Nephron progenitor cell (in vitro differentiated cells): ENCODE data around the gene FITM1.

Experiments used
- DNase-seq: peaks from one replicate; pipeline ENCODE4 v3.0.0; 2021
- H3K27ac Mint-ChIP-seq: 2 replicates; pipeline ENCODE4 v1.8.0; 2021; ENCODE audit warnings: mild to moderate bottlenecking, moderate library complexity, mixed read lengths
- H3K27me3 Mint-ChIP-seq: 2 replicates; pipeline ENCODE4 v1.8.0; 2021; ENCODE audit warnings: mild to moderate bottlenecking, low read depth, mixed read lengths; ENCODE audit not compliant: poor library complexity
- H3K36me3 Mint-ChIP-seq: 2 replicates; pipeline ENCODE4 v1.8.0; 2021; ENCODE audit warnings: low read depth, mixed read lengths
- H3K4me1 Mint-ChIP-seq: 2 replicates; pipeline ENCODE4 v1.8.0; 2021; ENCODE audit warnings: mixed read lengths
- H3K4me3 Mint-ChIP-seq: 2 replicates; pipeline ENCODE4 v1.8.0; 2021; ENCODE audit warnings: mild to moderate bottlenecking, moderate library complexity, mixed read lengths
- H3K9me3 Mint-ChIP-seq: 2 replicates; pipeline ENCODE4 v1.8.0; 2021; ENCODE audit warnings: mild to moderate bottlenecking, moderate library complexity, mixed read lengths
- TF ChIP-seq, protein P1 (sequence below): fragments of 200-600 bp; sonication (generic); IDR thresholded peaks from 2 replicates; pipeline ENCODE4 v1.5.0; 2021; ENCODE audit warnings: antibody characterized with exemption

FITM1 gene

DNA sequence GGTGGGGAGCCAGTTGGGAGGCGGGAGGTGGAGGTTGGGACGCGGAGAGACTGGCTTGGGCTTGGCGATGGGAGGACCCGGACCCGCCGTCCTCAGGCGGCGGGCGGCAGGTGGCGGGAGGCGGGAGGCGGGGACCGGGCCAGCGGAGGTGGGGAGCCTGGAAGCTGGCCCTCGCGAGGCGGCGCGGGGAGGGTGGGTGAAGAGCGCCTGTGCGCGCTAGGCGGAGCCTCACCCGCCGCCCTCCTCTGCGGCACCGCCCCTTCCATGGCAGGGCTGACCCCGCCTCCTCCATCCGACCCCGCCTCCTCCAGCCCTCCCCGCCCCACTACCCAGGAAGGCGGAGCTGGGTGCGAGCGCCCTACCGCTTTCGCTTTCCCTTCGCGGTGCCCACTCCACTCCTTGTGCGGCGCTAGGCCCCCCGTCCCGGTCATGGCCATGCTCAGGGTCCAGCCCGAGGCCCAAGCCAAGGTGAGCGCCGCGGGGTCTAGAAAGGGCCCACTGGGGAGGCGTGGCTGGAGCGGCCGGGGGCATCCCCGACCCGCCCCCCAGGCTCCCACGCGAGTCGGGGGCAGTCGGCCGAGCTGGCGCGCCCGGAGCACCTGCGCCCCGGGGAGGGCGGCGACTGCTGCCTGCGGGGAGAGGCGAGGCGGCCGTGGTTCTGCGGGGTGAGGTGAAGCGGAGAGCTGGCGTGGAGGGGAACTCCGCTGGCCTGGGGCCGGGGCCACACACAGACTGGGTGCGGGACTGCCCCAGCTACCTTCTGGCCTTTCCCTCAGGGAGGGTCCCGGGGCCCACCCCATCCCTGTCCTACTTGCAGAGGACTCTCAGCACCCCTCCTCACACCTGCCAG, 5.6 kb downstream of the FITM1 start, which contains the start of gene PSME1:
PSME1 (plus strand) TSS at position 361 of the 850 bp plus-strand sequence; CDS start at position 430, 69 bp downstream.
- Mint-ChIP-seq H3K27me3 (peaks cover 22% of the 10 kb centered on the region), H3K4me3 (peak within 1 kb of the TSS; percentile 88), H3K27ac (peak within 1 kb of the TSS; percentile 73), H3K36me3 (peaks cover 25% of the 10 kb centered on the region), H3K9me3 (no peaks in the 10 kb centered on the region), H3K4me1 (peaks cover 66% of the 10 kb centered on the region)
- TF ChIP-seq, protein P1, sequence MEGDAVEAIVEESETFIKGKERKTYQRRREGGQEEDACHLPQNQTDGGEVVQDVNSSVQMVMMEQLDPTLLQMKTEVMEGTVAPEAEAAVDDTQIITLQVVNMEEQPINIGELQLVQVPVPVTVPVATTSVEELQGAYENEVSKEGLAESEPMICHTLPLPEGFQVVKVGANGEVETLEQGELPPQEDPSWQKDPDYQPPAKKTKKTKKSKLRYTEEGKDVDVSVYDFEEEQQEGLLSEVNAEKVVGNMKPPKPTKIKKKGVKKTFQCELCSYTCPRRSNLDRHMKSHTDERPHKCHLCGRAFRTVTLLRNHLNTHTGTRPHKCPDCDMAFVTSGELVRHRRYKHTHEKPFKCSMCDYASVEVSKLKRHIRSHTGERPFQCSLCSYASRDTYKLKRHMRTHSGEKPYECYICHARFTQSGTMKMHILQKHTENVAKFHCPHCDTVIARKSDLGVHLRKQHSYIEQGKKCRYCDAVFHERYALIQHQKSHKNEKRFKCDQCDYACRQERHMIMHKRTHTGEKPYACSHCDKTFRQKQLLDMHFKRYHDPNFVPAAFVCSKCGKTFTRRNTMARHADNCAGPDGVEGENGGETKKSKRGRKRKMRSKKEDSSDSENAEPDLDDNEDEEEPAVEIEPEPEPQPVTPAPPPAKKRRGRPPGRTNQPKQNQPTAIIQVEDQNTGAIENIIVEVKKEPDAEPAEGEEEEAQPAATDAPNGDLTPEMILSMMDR: no peak
- DNase-seq: peak; percentile 96

DNA sequence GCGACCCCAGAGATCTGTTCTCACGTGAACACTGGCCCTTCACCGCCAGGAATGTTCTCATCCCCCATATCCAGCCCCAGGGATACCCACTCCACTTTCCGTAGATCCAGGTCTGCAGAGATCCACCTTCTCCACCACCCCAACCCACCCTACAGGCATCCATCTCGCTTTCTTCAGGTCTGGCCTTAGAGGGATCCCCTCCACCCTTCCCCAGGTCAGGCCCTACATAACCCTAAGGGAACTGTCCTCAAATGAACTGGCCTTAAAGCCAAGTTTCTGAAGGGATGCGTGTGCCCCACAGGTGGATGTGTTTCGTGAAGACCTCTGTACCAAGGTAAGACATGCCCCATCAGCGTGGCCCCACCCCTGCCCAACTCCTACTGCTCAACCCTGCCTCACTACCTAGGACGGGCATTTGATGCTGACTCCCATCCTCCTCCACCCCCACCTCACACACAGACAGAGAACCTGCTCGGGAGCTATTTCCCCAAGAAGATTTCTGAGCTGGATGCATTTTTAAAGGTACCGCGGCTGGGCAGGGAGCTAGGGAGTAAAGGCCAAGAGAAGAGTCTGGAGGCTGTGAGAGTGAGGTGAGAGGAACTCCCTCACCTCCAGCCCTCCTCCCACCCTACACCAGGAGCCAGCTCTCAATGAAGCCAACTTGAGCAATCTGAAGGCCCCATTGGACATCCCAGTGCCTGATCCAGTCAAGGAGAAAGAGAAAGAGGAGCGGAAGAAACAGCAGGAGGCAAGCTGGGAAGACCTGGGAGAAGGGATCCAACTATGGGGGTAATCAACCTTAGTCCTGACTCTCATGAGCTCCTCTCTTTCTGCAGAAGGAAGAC, 6.4 kb downstream of the FITM1 start:
- Mint-ChIP-seq H3K9me3 (no peaks in the 10 kb centered on the region), H3K36me3 (peaks cover 25% of the 10 kb centered on the region), H3K4me3 (peak overlapping the region; percentile 83), H3K27ac (peak overlapping the region; percentile 73), H3K4me1 (peaks cover 61% of the 10 kb centered on the region), H3K27me3 (peaks cover 18% of the 10 kb centered on the region)
- TF ChIP-seq, protein P1: no peak
- DNase-seq: no peak

DNA sequence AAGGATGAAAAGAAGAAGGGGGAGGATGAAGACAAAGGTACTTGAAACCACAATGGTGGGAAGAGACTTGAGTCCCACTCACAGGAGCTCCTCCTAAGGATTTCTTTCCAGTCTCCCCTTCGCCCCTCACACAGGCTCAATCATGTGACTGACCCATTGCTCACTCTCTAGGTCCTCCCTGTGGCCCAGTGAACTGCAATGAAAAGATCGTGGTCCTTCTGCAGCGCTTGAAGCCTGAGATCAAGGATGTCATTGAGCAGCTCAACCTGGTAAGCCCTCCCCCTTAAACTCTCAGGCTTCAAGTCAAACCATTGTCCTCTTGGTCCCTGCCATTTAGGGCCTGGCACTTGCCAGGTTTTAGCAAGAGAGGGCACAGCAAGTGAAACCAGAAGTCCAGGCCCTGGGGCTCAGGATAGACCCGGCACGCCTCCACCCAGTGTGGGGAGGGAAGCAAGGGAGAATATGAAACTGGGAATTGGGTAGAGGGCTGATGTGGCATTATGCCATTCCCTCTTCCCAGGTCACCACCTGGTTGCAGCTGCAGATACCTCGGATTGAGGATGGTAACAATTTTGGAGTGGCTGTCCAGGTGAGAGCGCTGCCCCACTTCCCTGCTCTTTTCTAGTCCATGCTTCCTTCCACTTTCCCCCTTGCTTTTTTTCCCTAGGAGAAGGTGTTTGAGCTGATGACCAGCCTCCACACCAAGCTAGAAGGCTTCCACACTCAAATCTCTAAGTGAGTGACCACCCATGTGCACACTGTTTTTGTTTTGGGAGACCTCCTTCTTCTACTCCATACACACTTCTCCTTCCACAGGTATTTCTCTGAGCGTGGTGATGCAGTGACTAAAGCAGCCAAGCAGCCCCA, 7.3 kb downstream of the FITM1 start:
- DNase-seq: no peak
- H3K4me3 Mint-ChIP-seq: peak overlapping the region; percentile 83
- TF ChIP-seq, protein P1: no peak
- peaks cover 18% of the 10 kb centered on the region for H3K27me3 Mint-ChIP-seq
- no peak overlapping the region for H3K27ac Mint-ChIP-seq
- H3K9me3 Mint-ChIP-seq: no peaks in the 10 kb centered on the region
- H3K4me1 Mint-ChIP-seq: peaks cover 57% of the 10 kb centered on the region
- H3K36me3 Mint-ChIP-seq: peaks cover 25% of the 10 kb centered on the region

DNA sequence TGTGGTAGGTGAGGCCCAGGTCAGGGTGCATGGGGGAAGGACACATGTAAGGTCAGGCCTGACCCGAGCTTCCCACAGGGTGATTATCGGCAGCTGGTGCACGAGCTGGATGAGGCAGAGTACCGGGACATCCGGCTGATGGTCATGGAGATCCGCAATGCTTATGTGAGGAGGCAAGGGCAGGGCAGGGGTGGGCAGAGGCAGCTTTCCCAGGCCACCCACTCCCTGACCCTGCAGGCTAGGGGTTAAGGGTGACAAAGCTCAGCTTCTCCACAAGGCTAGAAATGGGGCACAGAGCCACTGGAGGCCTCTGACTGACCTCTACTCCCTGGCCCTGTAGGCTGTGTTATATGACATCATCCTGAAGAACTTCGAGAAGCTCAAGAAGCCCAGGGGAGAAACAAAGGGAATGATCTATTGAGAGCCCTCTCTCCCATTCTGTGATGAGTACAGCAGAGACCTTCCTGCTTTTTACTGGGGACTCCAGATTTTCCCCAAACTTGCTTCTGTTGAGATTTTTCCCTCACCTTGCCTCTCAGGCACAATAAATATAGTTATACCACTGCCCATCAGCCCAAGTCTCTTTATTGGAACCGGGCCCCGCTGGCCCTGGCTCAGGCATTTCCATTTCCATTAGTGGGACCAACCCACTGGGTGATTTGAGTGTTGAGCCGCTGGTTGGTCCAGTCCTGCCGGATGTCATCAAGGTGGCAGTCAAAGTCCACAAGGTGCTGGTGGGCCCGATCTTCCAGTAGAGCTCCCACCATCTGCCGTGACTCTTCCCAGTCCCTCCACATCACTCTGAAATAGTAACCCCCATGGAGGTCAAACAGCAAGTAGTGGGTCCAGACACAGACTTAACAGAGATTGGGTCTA, 8.2 kb downstream of the FITM1 start:
- Mint-ChIP-seq H3K9me3 (no peaks in the 10 kb centered on the region), H3K36me3 (peaks cover 25% of the 10 kb centered on the region), H3K4me1 (peaks cover 55% of the 10 kb centered on the region), H3K27ac (no peak overlapping the region), H3K27me3 (peaks cover 18% of the 10 kb centered on the region), H3K4me3 (peak overlapping the region; percentile 95)
- DNase-seq: no peak
- TF ChIP-seq, protein P1: no peak
